WERI-Rb-1 (cell line): ENCODE data around the gene RALGAPA2.

Experiments used
- DNase-seq: peaks from one replicate; pipeline ENCODE4 v3.0.0-alpha.2; 2020
- H3K27ac ChIP-seq: fragments of 250-450 bp; sonication (Bioruptor Pico); 2 replicates; pipeline ENCODE4 v1.5.1; 2020; ENCODE audit warnings: mild to moderate bottlenecking, moderate library complexity
- H3K27me3 ChIP-seq: fragments of 250-450 bp; sonication (Bioruptor Pico); 2 replicates; pipeline ENCODE4 v1.5.1; 2021; ENCODE audit warnings: mild to moderate bottlenecking, low read depth, moderate library complexity; ENCODE audit not compliant: insufficient read depth, severe bottlenecking
- H3K36me3 ChIP-seq: fragments of 250-450 bp; sonication (Bioruptor Pico); 2 replicates; pipeline ENCODE4 v1.5.1; 2020; ENCODE audit warnings: mild to moderate bottlenecking, moderate library complexity
- H3K4me3 ChIP-seq: 2 replicates; pipeline ENCODE4 v1.5.1; 2011; ENCODE audit warnings: low read depth, mild to moderate bottlenecking, control low read depth, low read length
- H3K9me3 ChIP-seq: fragments of 250-450 bp; sonication (Bioruptor Pico); 2 replicates; pipeline ENCODE4 v1.5.1; 2021; ENCODE audit warnings: mild to moderate bottlenecking, moderate library complexity; ENCODE audit not compliant: severe bottlenecking
- TF ChIP-seq, protein P1 (sequence below): IDR thresholded peaks from 2 replicates; pipeline ENCODE4 v1.5.1; 2011; ENCODE audit warnings: low read depth, mild to moderate bottlenecking, control low read depth, inconsistent platforms, low read length

The RALGAPA2 gene

DNA sequence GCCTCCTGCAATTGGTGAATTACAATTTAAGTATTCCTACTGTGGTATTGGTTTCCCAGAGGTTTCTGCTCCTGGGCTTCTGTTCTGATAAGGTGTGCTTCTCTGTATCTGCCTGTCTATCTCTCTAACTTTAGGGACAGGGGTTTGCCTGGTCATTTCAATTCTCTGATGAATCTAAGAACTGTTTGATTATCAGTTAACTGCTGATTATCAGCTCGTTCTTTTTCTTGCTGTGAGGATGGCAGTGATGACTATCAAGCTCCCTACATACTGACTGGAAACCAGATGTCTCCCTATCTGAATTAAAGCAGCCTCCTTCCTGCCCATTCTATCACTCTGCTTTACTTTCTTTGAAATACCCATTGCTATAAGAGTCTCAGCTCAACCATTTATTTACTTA is 224.1 kb downstream of the RALGAPA2 start:
- no peak for DNase-seq
- Histone ChIP-seq H3K27me3 (no peaks in the 10 kb centered on the region), H3K27ac (no peak overlapping the region), H3K9me3 (no peaks in the 10 kb centered on the region), H3K4me3 (no peak overlapping the region), H3K36me3 (no peaks in the 10 kb centered on the region; the same call in none of the 2 replicates)
- TF ChIP-seq, protein P1, sequence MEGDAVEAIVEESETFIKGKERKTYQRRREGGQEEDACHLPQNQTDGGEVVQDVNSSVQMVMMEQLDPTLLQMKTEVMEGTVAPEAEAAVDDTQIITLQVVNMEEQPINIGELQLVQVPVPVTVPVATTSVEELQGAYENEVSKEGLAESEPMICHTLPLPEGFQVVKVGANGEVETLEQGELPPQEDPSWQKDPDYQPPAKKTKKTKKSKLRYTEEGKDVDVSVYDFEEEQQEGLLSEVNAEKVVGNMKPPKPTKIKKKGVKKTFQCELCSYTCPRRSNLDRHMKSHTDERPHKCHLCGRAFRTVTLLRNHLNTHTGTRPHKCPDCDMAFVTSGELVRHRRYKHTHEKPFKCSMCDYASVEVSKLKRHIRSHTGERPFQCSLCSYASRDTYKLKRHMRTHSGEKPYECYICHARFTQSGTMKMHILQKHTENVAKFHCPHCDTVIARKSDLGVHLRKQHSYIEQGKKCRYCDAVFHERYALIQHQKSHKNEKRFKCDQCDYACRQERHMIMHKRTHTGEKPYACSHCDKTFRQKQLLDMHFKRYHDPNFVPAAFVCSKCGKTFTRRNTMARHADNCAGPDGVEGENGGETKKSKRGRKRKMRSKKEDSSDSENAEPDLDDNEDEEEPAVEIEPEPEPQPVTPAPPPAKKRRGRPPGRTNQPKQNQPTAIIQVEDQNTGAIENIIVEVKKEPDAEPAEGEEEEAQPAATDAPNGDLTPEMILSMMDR, result no peak

DNA sequence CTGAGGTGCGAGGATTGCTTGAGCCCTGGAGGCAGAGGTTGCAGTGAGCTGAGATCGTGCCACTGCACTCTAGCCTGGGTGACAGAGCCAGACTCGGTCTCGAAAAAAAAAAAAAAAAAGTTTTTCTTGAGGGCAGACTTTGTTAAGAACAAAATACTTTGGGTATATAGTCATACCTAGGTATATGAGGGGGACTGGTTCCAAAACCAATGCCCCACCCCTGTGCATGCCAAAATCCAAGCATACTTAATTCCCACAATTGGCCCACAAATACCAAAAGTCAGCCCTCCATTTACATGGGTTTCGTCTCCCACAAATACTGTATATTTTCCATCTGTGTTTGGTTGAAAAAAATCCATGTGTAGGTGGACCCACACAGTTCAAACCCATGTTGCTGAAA is 224.6 kb downstream of the RALGAPA2 start:
- H3K27ac ChIP-seq, result no peak overlapping the region
- no peaks in the 10 kb centered on the region; the same call in none of the 2 replicates for H3K36me3 ChIP-seq
- H3K9me3 ChIP-seq, result no peaks in the 10 kb centered on the region
- TF ChIP-seq, protein P1, result no peak
- H3K4me3 ChIP-seq, result no peak overlapping the region
- no peak for DNase-seq
- H3K27me3 ChIP-seq, result no peaks in the 10 kb centered on the region

DNA sequence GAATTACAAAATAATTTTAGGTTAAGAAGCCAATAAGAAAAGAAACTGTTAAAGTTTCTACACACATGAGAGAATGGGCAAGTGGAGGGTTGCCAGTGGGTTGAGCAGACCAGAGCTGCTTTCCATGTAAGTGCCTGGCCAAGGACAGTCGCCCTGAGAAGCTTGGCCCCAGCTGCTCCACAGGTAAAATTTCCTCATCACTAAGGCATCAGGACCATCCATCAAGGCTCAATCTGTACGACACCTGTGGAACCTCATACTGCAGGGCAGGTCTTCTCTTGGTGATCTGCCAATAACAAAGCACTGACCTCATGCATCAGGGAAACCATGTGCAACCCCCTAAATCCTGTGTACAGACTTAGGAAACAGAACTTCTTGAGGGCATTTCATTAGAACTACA is 229.1 kb downstream of the RALGAPA2 start:
- DNase-seq, result no peak
- no peaks in the 10 kb centered on the region for H3K9me3 ChIP-seq
- H3K36me3 ChIP-seq, result no peaks in the 10 kb centered on the region
- no peaks in the 10 kb centered on the region for H3K27me3 ChIP-seq
- TF ChIP-seq, protein P1, result no peak
- H3K27ac ChIP-seq, result no peak overlapping the region
- H3K4me3 ChIP-seq, result no peak overlapping the region

DNA sequence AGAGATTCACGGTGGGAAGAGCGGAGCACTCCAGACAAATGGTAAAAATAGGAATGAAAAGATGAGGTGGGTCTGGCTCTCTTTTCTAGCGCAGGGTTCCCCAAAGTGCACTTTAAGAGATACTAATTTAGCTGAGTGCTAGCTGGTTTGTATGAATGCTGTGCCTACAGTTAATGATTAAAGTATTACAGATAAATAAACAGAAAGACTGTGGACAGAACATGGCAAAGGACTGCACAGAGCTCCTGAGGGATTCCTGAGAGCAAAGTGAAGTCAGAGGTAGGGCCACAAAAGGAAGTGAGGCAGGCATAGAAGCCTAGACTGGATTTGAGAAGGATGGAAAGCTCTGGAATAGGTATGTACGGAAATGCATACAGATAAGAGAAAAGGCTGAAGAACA is 230.0 kb downstream of the RALGAPA2 start:
- Histone ChIP-seq H3K4me3 (no peak overlapping the region), H3K36me3 (no peaks in the 10 kb centered on the region), H3K27me3 (no peaks in the 10 kb centered on the region), H3K9me3 (no peaks in the 10 kb centered on the region), H3K27ac (no peak overlapping the region)
- TF ChIP-seq, protein P1, result no peak
- no peak for DNase-seq

DNA sequence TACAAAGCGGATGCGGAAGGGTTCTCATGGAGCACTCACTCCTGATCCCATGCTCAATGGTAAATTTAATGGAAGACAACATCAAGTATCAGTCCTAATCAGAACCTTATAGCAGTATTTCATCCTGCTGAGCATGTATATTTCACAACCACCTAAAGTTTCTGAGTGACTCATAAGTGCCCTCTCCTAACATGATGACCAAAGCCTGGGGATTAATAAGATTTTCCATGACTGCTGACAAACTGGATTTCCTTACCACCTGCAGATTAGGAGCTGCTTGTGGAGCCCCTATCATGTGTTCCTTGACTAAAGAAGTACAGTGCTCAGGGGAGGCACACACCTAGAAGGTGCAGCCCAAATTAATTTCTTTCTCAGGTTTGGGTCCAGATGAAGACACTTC is 231.8 kb downstream of the RALGAPA2 start:
- DNase-seq, result no peak

DNA sequence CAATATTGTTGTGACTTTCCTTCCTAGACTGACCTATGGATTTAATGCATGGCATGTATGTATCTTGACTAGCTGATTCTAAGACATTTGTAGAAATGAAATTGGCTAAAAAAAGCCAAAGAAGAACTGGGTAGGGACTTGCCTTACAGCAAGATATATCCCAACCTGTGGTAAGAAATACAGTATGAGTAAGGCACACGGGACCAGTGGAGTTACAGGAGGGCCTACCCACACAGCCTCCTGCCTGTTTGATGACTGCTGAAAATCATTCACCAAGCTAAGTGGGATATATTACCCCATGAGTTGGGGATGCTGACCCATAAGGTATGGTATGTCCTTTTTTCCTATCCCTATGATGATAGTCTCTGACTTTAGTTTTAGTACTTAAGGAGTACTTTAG is 232.3 kb downstream of the RALGAPA2 start:
- Histone ChIP-seq H3K4me3 (no peak overlapping the region), H3K27ac (no peak overlapping the region), H3K36me3 (no peaks in the 10 kb centered on the region; the same call in 1 of the 2 replicates), H3K27me3 (no peaks in the 10 kb centered on the region), H3K9me3 (no peaks in the 10 kb centered on the region)
- TF ChIP-seq, protein P1, result no peak
- no peak for DNase-seq

More for the DNA sequence above, 231.8 kb downstream of the RALGAPA2 start:
- no peaks in the 10 kb centered on the region; the same call in 1 of the 2 replicates for H3K36me3 ChIP-seq
- H3K27me3 ChIP-seq, result no peaks in the 10 kb centered on the region
- no peak overlapping the region for H3K27ac ChIP-seq
- H3K9me3 ChIP-seq, result no peaks in the 10 kb centered on the region
- TF ChIP-seq, protein P1, result no peak
- H3K4me3 ChIP-seq, result no peak overlapping the region
